Motor neuron (in vitro differentiated cells): Measurements from ENCODE around the gene KIF6. TPM values are rescaled to one million over a fixed set of nuclear protein-coding genes. Genes with fewer than 3 reads are reported as not detected.
"Not testable (repeated sequence)": the region's sequence is repeated elsewhere in the genome, so short reads cannot be mapped to it uniquely, and the experiment has no call there.

Experiments
- ATAC-seq, 8 experiments: fragments of 200-7000 bp; cut with Tn5 transposase; replicated peaks in 6 of 8; 2 replicates each; pipeline ENCODE4 v1.8.0; 2021; ENCODE audit warnings: mild to moderate bottlenecking in 8 of 8, moderate library complexity in 8 of 8
- H3K27ac ChIP-seq, 2 donors: fragments of 250-450 bp; sonication (Bioruptor Pico); 2 replicates each; pipeline ENCODE4 v1.9.0; 2021; ENCODE audit warnings: antibody characterized with exemption in 2 of 2, mild to moderate bottlenecking in 2 of 2, moderate library complexity in 1 of 2
- H3K4me1 ChIP-seq, 2 donors: fragments of 250-450 bp; sonication (Bioruptor Pico); replicated peaks in 1 of 2; 2 replicates each; pipeline ENCODE4 v1.6.1; 2021; ENCODE audit warnings: antibody characterized with exemption in 2 of 2, mild to moderate bottlenecking in 2 of 2, moderate library complexity in 1 of 2
- H3K4me3 ChIP-seq, 5 donors: fragments of 250-450 bp; sonication (Bioruptor Pico); 2 replicates each; pipeline ENCODE4 v1.9.0; 2021; ENCODE audit warnings: antibody characterized with exemption in 5 of 5, mild to moderate bottlenecking in 5 of 5, moderate library complexity in 4 of 5
- WGBS, 10 experiments: fragments of 450-650 bp; shearing (Covaris generic); methylation state at CpG; one replicate each; pipeline ENCODE4 v1.0.0; 2022; 5-methylcytosine and 5-hydroxymethylcytosine counted together
- in situ Hi-C, 9 experiments: fragments of 400-800 bp; cut with MboI; loops; one replicate each; pipeline ENCODE4 v1.15.0; 2021; ENCODE audit warnings: low sequenced_read_pairs in 9 of 9, low pct_unique_long_range_greater_than_20kb in 2 of 9; ENCODE audit not compliant: unreplicated experiment in 9 of 9
- total RNA-seq, 8 experiments: library from RNA; unstranded; fragments of 300-600 nt; gene quantifications; 2 replicates each; pipeline versions ENCODE4 v1.2.3 to v1.2.4, GENCODE V29; 2022

The KIF6 gene
- total RNA-seq, 8 experiments from 2014 or later, result 1.0 to 2.8 (median 1.6) TPM

GRCh38 chr6:39488255-39488879 lies 236.8 kb downstream of the KIF6 start:
- WGBS, 10 experiments, result 0 to 100% (median 63%) methylated on average over 1 of the region's 1 CpG; no CpG with 5 or more reads in 1 of the 10 experiments
- in situ Hi-C loops, result no loop called here
- H3K27ac ChIP-seq, result no peak overlapping the region

GRCh38 chr6:39484276-39484675 lies 240.9 kb downstream of the KIF6 start:
- in situ Hi-C loops, result no loop called here
- 33 to 97% (median 74%) methylated on average over 1 to 3 of the region's 3 CpGs; no CpG with 5 or more reads in 1 of the 10 experiments for WGBS, 10 experiments
- Histone ChIP-seq H3K27ac (no peak overlapping the region), H3K4me1 (no peaks in the 10 kb centered on the region), H3K4me3 (no peak overlapping the region)
- ATAC-seq, result no peak

More at GRCh38 chr6:39488255-39488879, 236.8 kb downstream of the KIF6 start:
- H3K4me3 ChIP-seq, result no peak overlapping the region
- H3K4me1 ChIP-seq, result no peaks in the 10 kb centered on the region
- ATAC-seq, result peak in 4 of 8 experiments; percentile 28 to 87 (median 79)

GRCh38 chr6:39479819-39480218 lies 245.4 kb downstream of the KIF6 start:
- H3K27ac ChIP-seq, H3K4me3 ChIP-seq, ATAC-seq, in situ Hi-C loops, H3K4me1 ChIP-seq: not testable (repeated sequence)
- WGBS, 10 experiments, result 60 to 100% (median 100%) methylated on average over 1 of the region's 1 CpG; no CpG with 5 or more reads in 5 of the 10 experiments

GRCh38 chr6:39476670-39477069 lies 248.5 kb downstream of the KIF6 start:
- in situ Hi-C loops, result no loop called here
- Histone ChIP-seq H3K4me3 (no peak overlapping the region), H3K4me1 (no peaks in the 10 kb centered on the region), H3K27ac (no peak overlapping the region)
- WGBS, 10 experiments, result 20 to 100% (median 86%) methylated on average over 1 of the region's 1 CpG; no CpG with 5 or more reads in 5 of the 10 experiments
- ATAC-seq, result no peak

GRCh38 chr6:39476151-39476550 lies 249.1 kb downstream of the KIF6 start:
- in situ Hi-C loops, result no loop called here
- H3K4me3 ChIP-seq, result no peak overlapping the region
- H3K27ac ChIP-seq, result no peak overlapping the region
- H3K4me1 ChIP-seq, result no peaks in the 10 kb centered on the region
- WGBS, 10 experiments, result 29 to 100% (median 80%) methylated on average over 1 of the region's 1 CpG; no CpG with 5 or more reads in 6 of the 10 experiments
- ATAC-seq, result no peak

- in situ Hi-C loops, result no loop called here
- Histone ChIP-seq H3K4me3 (no peak overlapping the region), H3K27ac (no peak overlapping the region), H3K4me1 (no peaks in the 10 kb centered on the region)
- 37 to 100% (median 61%) methylated on average over 1 to 5 of the region's 5 CpGs for WGBS, 10 experiments
- ATAC-seq, result no peak
Observed at GRCh38 chr6:39471954-39472659, 253.1 kb downstream of the KIF6 start.

- H3K4me3 ChIP-seq, result no peak overlapping the region
- in situ Hi-C loops, result no loop called here
- 43 to 100% (median 87%) methylated on average over 1 to 3 of the region's 3 CpGs; no CpG with 5 or more reads in 4 of the 10 experiments for WGBS, 10 experiments
- H3K4me1 ChIP-seq, result no peaks in the 10 kb centered on the region
- no peak for ATAC-seq
- no peak overlapping the region for H3K27ac ChIP-seq
Observed at GRCh38 chr6:39470506-39470905, 254.7 kb downstream of the KIF6 start.

- in situ Hi-C loops, result no loop called here
- Histone ChIP-seq H3K4me1 (no peaks in the 10 kb centered on the region), H3K4me3 (no peak overlapping the region), H3K27ac (no peak overlapping the region)
- 29 to 100% (median 68%) methylated on average over 1 of the region's 1 CpG for WGBS, 10 experiments
- ATAC-seq, result no peak
Observed at GRCh38 chr6:39468385-39468784, 256.8 kb downstream of the KIF6 start.

GRCh38 chr6:39466631-39467030 lies 258.6 kb downstream of the KIF6 start:
- 71 to 100% methylated on average over 1 of the region's 1 CpG; no CpG with 5 or more reads in 8 of the 10 experiments for WGBS, 10 experiments
- no peak for ATAC-seq
- no peak overlapping the region for H3K27ac ChIP-seq
- no peaks in the 10 kb centered on the region for H3K4me1 ChIP-seq
- no peak overlapping the region for H3K4me3 ChIP-seq
- in situ Hi-C loops, result no loop called here

- in situ Hi-C loops, result no loop called here
- no peak overlapping the region for H3K27ac ChIP-seq
- ATAC-seq, result no peak
Observed at GRCh38 chr6:39465539-39465938, 259.7 kb downstream of the KIF6 start.

GRCh38 chr6:39464067-39464466 lies 261.1 kb downstream of the KIF6 start:
- 35 to 100% (median 78%) methylated on average over 2 to 3 of the region's 5 CpGs; no CpG with 5 or more reads in 3 of the 10 experiments for WGBS, 10 experiments
- ATAC-seq, result no peak
- Histone ChIP-seq H3K27ac (no peak overlapping the region), H3K4me1 (no peaks in the 10 kb centered on the region), H3K4me3 (no peak overlapping the region)
- in situ Hi-C loops, result no loop called here

More at GRCh38 chr6:39465539-39465938, 259.7 kb downstream of the KIF6 start:
- Histone ChIP-seq H3K4me3 (no peak overlapping the region), H3K4me1 (no peaks in the 10 kb centered on the region)
- 9 to 67% (median 32%) methylated on average over 1 of the region's 1 CpG; no CpG with 5 or more reads in 4 of the 10 experiments for WGBS, 10 experiments

- H3K4me3 ChIP-seq, result no peak overlapping the region
- ATAC-seq, result no peak
- no peaks in the 10 kb centered on the region for H3K4me1 ChIP-seq
- in situ Hi-C loops, result no loop called here
- 71 to 100% (median 91%) methylated on average over 1 to 2 of the region's 2 CpGs; no CpG with 5 or more reads in 1 of the 10 experiments for WGBS, 10 experiments
- H3K27ac ChIP-seq, result no peak overlapping the region
Observed at GRCh38 chr6:39453956-39454524, 271.2 kb downstream of the KIF6 start.

- Histone ChIP-seq H3K4me3 (no peak overlapping the region), H3K4me1 (no peaks in the 10 kb centered on the region), H3K27ac (no peak overlapping the region)
- in situ Hi-C loops, result no loop called here
- ATAC-seq, result no peak
- 33 to 100% (median 77%) methylated on average over 2 to 5 of the region's 5 CpGs for WGBS, 10 experiments
Observed at GRCh38 chr6:39453241-39453640, 272.0 kb downstream of the KIF6 start.
